ENCODE data around the gene SMAD7. TPM values are rescaled to one million over a fixed set of nuclear protein-coding genes. Genes with fewer than 3 reads are reported as not detected.

Gene SMAD7
- total RNA-seq, 1 experiment from 2014 or later: 12.0 TPM

DNA sequence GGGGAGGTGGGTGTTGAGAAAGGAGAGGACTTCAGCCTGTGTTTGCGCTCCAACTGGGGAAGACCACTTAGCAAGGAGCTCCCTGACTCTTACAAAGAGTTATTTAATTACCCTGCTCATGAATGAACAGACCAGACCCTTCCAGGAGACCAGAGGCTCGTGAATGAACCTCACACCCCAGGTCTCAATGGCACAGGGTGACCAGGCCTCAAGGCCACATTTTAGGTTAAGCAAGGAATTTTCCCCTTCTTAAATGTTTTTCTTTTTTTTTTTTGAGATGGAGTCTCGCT is 25.3 kb downstream of the SMAD7 start:
- no peak overlapping the region for H3K4me3 ChIP-seq (ENCODE audit: low read depth, low read length, poor library complexity, severe bottlenecking)
- POLR2A ChIA-PET (ENCODE audit: low non-redundant PET): no interaction called here
- no peak for DNase-seq (ENCODE audit: low spot score)
- H3K27ac ChIP-seq (ENCODE audit: low read depth, low read length, poor library complexity, severe bottlenecking): peak overlapping the region; percentile 78
- intact Hi-C loops (cut with micrococcal nuclease; ENCODE audit: unreplicated experiment): no loop called here
- peaks cover 79% of the 10 kb centered on the region for H3K4me1 ChIP-seq (ENCODE audit: insufficient read depth, low read length, poor library complexity, severe bottlenecking)
- H3K9me3 ChIP-seq (ENCODE audit: low read depth, low read length, poor library complexity, severe bottlenecking): no peaks in the 10 kb centered on the region
- CTCF ChIA-PET: no interaction called here
- H3K27me3 ChIP-seq (replicated peaks; ENCODE audit: insufficient read depth, low read depth, low read length, poor library complexity): no peaks in the 10 kb centered on the region
- H3K36me3 ChIP-seq (ENCODE audit: insufficient read depth, low read length, poor library complexity, severe bottlenecking): peaks cover 9% of the 10 kb centered on the region
- no peak for TF ChIP-seq EZH2 (IDR thresholded peaks at IDR 0.05; ENCODE audit: borderline replicate concordance, low read depth, low read length, poor library complexity, severe bottlenecking)
- TF ChIP-seq, protein P1, sequence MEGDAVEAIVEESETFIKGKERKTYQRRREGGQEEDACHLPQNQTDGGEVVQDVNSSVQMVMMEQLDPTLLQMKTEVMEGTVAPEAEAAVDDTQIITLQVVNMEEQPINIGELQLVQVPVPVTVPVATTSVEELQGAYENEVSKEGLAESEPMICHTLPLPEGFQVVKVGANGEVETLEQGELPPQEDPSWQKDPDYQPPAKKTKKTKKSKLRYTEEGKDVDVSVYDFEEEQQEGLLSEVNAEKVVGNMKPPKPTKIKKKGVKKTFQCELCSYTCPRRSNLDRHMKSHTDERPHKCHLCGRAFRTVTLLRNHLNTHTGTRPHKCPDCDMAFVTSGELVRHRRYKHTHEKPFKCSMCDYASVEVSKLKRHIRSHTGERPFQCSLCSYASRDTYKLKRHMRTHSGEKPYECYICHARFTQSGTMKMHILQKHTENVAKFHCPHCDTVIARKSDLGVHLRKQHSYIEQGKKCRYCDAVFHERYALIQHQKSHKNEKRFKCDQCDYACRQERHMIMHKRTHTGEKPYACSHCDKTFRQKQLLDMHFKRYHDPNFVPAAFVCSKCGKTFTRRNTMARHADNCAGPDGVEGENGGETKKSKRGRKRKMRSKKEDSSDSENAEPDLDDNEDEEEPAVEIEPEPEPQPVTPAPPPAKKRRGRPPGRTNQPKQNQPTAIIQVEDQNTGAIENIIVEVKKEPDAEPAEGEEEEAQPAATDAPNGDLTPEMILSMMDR (conservative IDR thresholded peaks at IDR 0.05; ENCODE audit: low read depth, low read length): no peak
- BruUV-seq (replicated peaks): no TSS peak

DNA sequence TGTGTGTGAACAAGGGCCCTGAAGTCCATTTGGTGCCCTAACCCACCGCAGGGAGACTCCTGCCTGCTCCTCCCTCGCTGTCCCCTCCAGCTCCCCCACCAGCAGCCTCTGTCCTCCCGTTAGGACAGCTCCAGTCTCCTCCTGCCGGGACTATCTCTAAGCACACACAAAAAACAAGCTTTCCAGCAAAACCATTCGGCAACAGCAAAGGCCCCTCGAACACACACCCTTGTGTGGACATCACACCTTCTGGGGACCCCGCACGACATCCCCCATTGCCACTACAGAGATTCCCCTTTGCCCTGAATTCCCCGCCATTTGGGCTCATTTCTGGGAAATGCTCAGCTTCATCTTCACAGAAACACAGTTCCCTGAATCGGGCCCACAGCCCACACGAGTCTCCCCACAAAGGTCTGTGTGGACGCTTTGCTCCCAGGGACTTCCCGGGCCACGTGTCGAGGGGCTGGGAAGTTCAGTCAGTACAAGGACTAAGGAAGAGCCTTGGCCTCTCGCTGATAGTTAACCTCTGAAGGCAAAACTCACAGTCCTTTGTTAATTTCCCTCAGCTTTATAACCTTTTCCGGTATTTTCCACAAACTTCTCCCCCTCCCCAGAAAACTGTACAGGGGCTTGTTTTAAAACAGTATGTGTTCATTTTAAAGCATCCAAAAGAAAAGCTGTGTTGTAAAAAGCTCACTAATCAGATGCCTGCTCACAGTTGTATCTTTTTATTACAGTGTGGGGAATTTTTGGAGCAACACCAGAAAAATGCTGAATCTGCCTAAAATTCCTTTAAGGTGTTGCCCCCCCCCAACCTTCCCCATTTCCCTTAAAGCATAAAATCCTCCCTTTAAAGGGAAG is 25.9 kb downstream of the SMAD7 start:
- peaks cover 9% of the 10 kb centered on the region for H3K36me3 ChIP-seq (ENCODE audit: insufficient read depth, low read length, poor library complexity, severe bottlenecking)
- ChIA-PET CTCF (no interaction called here), POLR2A (ENCODE audit: low non-redundant PET) (no interaction called here)
- TF ChIP-seq, protein P1 (conservative IDR thresholded peaks at IDR 0.05; ENCODE audit: low read depth, low read length): no peak
- no peak for TF ChIP-seq EZH2 (IDR thresholded peaks at IDR 0.05; ENCODE audit: borderline replicate concordance, low read depth, low read length, poor library complexity, severe bottlenecking)
- no peak for DNase-seq (ENCODE audit: low spot score)
- peak overlapping the region; percentile 78 for H3K27ac ChIP-seq (ENCODE audit: low read depth, low read length, poor library complexity, severe bottlenecking)
- no peaks in the 10 kb centered on the region for H3K27me3 ChIP-seq (replicated peaks; ENCODE audit: insufficient read depth, low read depth, low read length, poor library complexity)
- peaks cover 73% of the 10 kb centered on the region for H3K4me1 ChIP-seq (ENCODE audit: insufficient read depth, low read length, poor library complexity, severe bottlenecking)
- BruUV-seq (replicated peaks): no TSS peak
- H3K4me3 ChIP-seq (ENCODE audit: low read depth, low read length, poor library complexity, severe bottlenecking): no peak overlapping the region
- H3K9me3 ChIP-seq (ENCODE audit: low read depth, low read length, poor library complexity, severe bottlenecking): no peaks in the 10 kb centered on the region
- intact Hi-C loops (cut with micrococcal nuclease; ENCODE audit: unreplicated experiment): no loop called here

DNA sequence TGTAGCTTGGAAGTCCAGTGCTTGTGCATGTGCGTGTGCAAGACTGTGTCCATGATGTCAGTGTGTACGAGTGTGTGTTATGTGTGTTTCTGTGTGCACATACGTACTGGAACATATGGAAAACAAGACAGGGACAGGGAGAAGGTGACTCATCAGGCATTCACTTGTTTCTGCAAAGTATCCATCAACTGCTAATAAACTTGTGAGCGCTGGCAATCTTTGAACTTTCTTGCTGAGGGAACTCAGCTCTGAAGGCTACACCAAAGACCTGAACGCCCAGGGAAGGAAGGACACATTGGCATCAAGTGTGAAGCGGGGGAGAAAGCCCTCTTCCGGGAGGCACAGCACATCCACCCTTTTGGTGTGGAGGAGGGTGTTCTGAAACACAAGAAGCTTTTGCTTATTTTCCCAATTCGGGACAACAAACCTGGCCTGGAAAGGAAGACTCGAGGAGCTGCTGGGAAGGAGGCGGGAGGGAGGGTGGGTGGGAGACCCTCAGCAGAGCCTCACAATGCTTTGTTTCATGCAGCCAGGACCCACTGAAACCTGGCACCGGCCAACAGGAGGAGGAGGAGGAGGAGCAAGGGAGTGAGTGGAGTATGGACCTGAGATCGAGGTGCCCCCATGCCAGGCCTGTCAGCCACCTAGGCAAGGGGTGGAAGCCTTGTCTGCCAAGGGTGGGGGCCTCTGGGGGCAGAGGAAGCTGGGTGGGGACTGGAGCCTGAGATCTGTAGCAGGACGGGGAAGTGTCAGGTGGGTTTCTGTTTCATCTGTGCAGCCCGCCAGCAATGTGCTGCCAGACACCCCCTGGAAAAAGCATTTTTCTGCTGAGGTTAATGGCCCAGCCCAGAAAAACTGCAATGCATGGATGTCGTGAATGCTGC is 26.8 kb downstream of the SMAD7 start:
- TF ChIP-seq EZH2 (IDR thresholded peaks at IDR 0.05; ENCODE audit: borderline replicate concordance, low read depth, low read length, poor library complexity, severe bottlenecking): no peak
- TF ChIP-seq, protein P1 (conservative IDR thresholded peaks at IDR 0.05; ENCODE audit: low read depth, low read length): no peak
- H3K27ac ChIP-seq (ENCODE audit: low read depth, low read length, poor library complexity, severe bottlenecking): peak overlapping the region; percentile 84
- BruUV-seq (replicated peaks): no TSS peak
- no peak overlapping the region for H3K4me3 ChIP-seq (ENCODE audit: low read depth, low read length, poor library complexity, severe bottlenecking)
- POLR2A ChIA-PET (ENCODE audit: low non-redundant PET): no interaction called here
- H3K27me3 ChIP-seq (replicated peaks; ENCODE audit: insufficient read depth, low read depth, low read length, poor library complexity): no peaks in the 10 kb centered on the region
- peaks cover 9% of the 10 kb centered on the region for H3K36me3 ChIP-seq (ENCODE audit: insufficient read depth, low read length, poor library complexity, severe bottlenecking)
- intact Hi-C loops (cut with micrococcal nuclease; ENCODE audit: unreplicated experiment): no loop called here
- H3K4me1 ChIP-seq (ENCODE audit: insufficient read depth, low read length, poor library complexity, severe bottlenecking): peaks cover 64% of the 10 kb centered on the region
- peak; percentile 63 for DNase-seq (ENCODE audit: low spot score)
- CTCF ChIA-PET: no interaction called here
- no peaks in the 10 kb centered on the region for H3K9me3 ChIP-seq (ENCODE audit: low read depth, low read length, poor library complexity, severe bottlenecking)

Measured in A673 (cell line).